ENCODE measurements around the gene SCRN2. TPM values are rescaled to one million over a fixed set of nuclear protein-coding genes. Genes with fewer than 3 reads are reported as not detected.
A peak's percentile ranks its signal among the peaks of the same experiment; 100 is the strongest.

The SCRN2 gene
- total RNA-seq = 10 to 100 TPM; 43.6 to 72.6 (median 60.3) TPM

DNA sequence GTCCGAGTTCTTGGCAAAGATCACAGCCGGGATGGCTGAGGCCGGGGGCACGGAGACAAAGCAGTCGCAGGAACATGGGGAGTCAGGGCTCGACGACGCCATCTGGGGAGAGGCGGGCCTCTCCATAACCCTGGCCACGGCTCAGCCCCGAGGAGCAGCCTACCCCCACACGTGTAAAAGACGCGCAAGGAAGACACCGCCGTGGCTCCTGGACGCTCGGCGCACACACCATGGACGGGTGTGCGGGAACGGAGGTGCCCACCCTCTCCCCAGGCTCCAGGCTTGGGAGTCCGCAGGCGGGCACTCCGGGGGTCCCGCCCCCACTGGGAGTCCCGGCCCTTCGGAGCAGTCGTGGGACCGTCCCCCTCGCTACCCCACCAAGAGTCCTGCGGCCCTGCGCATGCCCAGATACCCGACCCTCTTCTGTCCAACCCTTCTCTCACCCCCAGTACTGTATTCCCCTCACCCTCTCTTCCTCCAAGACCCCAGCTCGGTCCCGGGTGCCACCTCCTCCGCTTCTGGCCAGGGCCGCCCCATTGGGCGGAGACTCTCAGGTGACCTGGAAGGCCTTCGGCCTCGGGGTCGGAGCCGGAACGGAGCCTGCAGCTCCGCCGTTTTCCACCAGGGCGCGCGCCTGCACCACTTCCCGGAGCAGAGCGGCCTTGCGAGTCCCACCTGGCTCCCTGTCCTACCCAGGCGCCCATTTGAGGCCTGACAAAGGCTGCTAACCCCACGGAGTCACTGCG lies at the start of gene SCRN2:
Gene SCRN2 (minus strand): TSS at position 532 of the 746 bp plus-strand sequence. CDS start 430 bp downstream, at position 102.
- TF ChIP-seq, protein P1, sequence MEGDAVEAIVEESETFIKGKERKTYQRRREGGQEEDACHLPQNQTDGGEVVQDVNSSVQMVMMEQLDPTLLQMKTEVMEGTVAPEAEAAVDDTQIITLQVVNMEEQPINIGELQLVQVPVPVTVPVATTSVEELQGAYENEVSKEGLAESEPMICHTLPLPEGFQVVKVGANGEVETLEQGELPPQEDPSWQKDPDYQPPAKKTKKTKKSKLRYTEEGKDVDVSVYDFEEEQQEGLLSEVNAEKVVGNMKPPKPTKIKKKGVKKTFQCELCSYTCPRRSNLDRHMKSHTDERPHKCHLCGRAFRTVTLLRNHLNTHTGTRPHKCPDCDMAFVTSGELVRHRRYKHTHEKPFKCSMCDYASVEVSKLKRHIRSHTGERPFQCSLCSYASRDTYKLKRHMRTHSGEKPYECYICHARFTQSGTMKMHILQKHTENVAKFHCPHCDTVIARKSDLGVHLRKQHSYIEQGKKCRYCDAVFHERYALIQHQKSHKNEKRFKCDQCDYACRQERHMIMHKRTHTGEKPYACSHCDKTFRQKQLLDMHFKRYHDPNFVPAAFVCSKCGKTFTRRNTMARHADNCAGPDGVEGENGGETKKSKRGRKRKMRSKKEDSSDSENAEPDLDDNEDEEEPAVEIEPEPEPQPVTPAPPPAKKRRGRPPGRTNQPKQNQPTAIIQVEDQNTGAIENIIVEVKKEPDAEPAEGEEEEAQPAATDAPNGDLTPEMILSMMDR (IDR thresholded peaks at IDR 0.05) = peak in 2 of 3 donors; percentile 56 to 96
- ATAC-seq (ENCODE audit: low FRiP score) = peak; percentile 86

DNA sequence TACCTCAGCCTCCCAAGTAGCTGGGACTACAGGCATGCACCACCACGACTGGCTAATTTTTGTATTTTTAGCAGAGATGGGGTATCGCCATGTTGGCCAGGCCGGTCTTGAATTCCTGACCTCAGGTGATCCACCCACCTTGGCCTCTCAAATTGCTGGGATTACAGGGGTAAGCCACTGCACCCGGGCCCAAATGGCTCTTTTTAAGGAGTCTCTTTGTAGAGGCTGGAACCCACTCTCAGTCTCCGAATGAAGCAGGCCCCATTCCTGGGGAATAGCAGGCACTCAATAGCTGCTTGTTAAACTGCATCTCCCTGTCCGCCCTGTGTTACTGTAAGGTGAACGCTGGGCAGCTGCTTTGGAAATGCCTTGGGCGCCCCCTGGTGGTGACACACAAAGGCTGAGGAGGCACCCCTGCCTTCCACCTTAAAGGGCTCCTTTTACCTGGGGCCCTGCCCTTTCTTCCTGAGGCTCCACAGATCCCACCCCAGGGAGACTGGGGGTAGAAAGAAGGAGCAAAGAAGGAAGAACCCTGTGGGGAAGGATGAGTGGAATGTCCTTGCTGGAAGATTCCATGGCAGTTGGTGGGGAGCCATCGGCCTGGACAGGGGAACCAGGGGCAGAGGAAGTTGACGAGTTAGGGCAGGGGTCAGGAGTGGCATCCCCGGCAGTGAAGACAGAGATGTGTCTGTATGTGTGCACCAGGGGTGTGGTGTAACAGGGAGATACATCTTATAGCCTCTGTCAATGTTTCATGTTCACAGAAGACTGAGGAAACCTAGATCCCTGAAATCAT lies 48.9 kb upstream of the SCRN2 start:
- peak; percentile 95 for DNase-seq (ENCODE audit: low spot score)
- ATAC-seq (ENCODE audit: low FRiP score) = peak; percentile 80
- TF ChIP-seq, protein P1 (IDR thresholded peaks at IDR 0.05) = peak in 2 of 3 donors; percentile 72 to 93

More for the DNA sequence above, at the start of gene SCRN2:
- peak; percentile 76 for DNase-seq (ENCODE audit: low spot score)

DNA sequence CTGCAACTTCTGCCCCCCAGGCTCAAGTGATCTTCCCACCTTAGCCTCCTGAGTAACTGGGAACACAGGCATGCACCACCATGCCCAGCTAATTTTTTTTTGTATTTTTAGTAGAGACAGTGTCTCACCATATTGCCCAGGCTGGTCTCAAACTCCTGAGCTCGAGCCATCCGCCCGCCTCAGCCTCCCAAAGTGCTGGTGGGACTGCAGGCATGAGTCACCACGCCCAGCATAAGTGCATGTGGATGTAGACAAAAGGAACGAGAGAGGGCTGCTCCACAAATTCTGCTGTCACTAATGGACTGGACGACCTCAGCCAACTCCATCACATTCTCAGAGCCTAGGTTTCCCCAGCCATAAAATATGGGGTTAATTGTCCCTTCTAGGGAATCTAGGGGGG lies 47.2 kb upstream of the SCRN2 start:
- no peak for ATAC-seq (ENCODE audit: low FRiP score)
- TF ChIP-seq, protein P1 (IDR thresholded peaks at IDR 0.05) = no peak
- no peak for DNase-seq (ENCODE audit: low spot score)

DNA sequence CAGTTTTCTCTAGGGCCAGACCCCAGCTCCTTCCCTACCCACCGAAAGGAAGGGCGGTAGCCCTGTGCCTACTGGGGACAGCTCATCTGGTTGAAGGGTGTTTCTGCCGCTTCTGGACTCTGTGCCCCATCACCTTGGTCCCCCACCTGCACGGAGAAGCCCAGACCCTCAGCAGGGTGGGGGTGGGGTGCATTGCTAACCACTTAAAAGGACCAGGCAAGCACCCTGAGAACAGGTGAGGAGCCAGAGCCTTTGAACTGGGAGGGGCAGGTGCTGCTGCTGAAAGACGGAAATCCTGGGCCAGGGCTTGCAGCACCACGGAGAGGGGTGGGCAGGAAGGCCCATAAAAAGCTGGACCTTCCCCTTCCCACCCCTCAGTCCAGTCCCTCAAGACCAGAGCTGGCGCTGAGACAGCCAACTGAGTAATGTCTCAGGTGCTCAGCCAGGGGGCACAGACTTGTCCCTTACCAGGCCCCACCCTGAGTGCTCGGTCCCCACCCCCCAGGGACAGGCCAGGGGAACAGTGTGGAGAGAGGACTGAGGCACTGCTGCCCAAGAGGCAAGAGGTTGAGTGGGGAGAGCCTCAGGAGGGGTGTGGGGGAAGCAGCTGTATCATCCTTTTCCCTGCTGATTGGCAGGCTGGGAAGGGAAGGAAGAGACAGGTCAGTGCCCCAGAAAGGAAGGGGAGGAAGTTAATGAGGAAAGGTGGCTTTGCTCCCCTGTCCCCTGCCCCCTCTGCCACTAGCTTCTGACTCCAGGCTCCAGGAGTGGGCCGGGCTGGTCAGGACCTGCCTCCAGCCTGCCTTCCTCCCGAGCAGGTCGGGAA lies 44.0 kb upstream of the SCRN2 start:
- TF ChIP-seq, protein P1 (IDR thresholded peaks at IDR 0.05) = no peak
- DNase-seq (ENCODE audit: low spot score) (no peak), ATAC-seq (ENCODE audit: low FRiP score) (no peak)

DNA sequence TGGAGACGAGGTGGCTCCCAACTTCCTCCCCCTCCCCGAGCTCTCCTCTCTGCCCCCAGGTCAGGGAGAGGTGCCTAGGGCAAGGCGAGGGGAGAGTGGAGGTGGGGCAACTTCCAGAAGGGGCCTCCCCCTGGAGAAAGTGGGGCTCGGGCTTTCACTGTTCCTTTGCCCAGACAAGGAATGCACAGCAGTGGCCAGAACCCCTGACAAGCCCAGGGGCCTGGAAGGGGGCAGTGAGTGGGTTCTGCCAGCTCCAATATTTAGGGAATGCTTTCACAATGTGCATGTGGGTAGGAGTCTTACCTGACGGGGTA lies 43.3 kb upstream of the SCRN2 start:
- TF ChIP-seq, protein P1 (IDR thresholded peaks at IDR 0.05) = no peak
- DNase-seq (ENCODE audit: low spot score) (no peak), ATAC-seq (ENCODE audit: low FRiP score) (no peak)

DNA sequence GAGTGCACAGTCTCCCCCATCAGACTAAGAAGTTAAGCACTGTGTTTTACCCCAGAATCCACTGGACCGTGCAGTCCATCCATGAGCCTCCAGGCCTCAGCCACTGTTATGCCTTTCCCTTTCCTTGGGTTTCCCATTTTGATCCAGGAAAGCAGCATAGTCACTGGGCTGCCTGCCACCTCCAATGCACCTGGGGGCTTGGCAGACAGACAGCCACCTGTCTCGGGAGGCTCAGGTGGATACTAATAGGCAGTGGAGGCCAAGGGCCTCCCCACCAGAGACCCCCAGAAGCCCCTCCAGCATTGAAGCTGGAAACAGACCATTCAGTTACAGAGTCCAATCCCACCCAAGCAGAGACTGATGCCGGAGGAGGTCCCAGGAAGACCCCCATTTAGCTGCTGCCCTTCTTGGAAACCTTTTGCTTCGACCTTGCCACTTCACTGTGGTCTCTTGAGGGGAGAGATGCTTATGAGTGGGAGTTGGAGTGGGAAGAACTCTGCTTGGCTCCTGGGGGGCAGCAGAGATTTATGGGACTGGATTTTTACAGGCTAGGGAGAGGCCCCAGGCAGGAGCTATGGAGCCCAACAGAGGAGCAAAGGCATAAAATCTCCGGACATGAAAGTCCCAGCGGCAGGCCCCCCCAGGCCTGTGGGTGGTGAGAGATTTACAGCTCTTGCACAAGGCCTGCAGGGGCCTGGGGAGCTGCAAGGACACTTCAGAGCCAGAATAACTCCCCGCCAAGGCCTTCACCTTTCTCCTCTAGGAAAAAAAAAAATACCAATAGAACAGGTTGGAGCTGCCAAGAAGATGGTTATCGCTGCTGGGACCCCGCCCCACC lies 42.7 kb upstream of the SCRN2 start:
- TF ChIP-seq, protein P1 (IDR thresholded peaks at IDR 0.05) = no peak
- ATAC-seq (ENCODE audit: low FRiP score) = no peak
- no peak for DNase-seq (ENCODE audit: low spot score)

All from omental fat pad (tissue), 4 donors.